Measurements from ENCODE around the gene VMP1.

VMP1 gene

DNA sequence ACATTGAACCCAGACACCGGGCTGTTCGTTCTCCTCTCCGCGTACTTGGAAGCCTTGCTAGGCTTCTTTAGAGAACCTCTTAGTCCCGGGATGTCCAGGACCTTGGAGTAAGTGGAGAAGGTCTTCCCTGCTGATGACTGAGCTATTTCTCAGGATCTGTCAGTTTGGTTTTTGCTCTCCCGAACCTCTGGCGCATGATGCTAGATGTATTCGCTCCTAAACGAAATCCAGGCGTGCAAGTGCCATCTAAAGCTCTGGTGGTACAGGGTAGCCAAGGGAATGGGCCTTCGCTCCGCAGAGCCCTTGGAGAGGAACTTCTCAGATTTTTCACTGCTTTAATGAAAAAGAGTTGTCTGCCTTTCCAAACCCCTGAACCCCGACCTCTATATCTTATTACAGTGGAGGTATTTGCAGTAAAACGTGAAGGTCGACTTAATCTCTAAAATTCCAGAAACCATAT is 547 bp downstream of the VMP1 start:
- TF ChIP-seq, protein P1, sequence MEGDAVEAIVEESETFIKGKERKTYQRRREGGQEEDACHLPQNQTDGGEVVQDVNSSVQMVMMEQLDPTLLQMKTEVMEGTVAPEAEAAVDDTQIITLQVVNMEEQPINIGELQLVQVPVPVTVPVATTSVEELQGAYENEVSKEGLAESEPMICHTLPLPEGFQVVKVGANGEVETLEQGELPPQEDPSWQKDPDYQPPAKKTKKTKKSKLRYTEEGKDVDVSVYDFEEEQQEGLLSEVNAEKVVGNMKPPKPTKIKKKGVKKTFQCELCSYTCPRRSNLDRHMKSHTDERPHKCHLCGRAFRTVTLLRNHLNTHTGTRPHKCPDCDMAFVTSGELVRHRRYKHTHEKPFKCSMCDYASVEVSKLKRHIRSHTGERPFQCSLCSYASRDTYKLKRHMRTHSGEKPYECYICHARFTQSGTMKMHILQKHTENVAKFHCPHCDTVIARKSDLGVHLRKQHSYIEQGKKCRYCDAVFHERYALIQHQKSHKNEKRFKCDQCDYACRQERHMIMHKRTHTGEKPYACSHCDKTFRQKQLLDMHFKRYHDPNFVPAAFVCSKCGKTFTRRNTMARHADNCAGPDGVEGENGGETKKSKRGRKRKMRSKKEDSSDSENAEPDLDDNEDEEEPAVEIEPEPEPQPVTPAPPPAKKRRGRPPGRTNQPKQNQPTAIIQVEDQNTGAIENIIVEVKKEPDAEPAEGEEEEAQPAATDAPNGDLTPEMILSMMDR (IDR thresholded peaks at IDR 0.05): no peak

DNA sequence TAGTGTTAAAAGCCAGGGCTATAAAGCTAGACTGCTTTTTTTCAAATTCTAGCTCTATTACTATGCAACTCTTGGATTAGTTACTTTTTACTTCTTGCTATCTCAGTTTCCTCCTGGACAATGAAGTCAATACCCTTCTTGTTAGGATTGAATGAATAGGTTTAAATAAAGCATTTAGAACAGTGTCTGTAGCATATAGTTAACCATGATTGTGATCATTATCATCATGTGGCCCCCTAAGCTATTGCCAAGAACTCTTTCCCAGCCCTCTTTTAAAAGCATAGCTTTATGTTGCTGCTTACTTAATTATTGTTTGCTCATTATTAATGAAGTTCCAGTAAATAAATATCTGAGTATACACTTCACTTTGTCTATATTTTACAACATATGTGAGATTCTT is 4.5 kb downstream of the VMP1 start:
- TF ChIP-seq, protein P1 (IDR thresholded peaks at IDR 0.05): no peak

DNA sequence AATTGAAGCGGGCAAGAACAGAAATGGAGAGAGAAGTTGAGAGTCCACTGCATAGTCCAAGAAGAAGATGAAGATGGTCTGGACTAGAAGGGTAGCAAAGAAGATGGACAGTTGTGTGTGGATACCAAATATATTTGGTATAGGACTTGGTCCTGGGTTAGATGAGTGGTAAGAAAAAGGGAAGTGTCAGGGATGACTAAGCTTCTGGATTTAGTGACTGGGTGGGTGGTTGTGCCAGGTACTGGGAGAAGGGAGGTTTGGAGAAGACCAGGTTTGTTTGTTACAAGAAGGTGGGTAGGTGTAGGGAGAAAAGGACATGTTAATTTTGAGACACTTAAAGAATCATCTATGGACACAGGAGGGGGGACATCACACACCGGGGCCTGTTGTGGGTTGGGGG is 5.4 kb downstream of the VMP1 start:
- TF ChIP-seq, protein P1 (IDR thresholded peaks at IDR 0.05): no peak

DNA sequence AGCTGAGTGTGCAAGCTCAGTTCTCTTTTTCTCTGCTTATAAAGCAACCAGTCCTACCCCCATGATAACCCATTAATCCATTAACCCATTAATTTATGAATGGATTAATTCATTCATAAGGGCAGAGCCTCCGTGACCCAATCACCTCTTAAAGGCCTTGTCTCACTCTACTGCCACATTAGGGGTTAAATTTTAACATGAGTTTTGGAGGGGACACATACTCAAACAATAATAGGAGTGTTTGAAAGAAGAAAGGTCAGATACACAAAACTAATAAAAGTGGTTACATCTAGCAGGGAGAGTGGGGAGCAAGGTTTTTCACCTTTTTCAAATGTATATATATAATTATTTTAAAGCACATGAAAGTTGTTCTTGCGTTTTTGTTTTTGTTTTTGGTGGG is 6.8 kb downstream of the VMP1 start:
- TF ChIP-seq, protein P1 (IDR thresholded peaks at IDR 0.05): no peak

DNA sequence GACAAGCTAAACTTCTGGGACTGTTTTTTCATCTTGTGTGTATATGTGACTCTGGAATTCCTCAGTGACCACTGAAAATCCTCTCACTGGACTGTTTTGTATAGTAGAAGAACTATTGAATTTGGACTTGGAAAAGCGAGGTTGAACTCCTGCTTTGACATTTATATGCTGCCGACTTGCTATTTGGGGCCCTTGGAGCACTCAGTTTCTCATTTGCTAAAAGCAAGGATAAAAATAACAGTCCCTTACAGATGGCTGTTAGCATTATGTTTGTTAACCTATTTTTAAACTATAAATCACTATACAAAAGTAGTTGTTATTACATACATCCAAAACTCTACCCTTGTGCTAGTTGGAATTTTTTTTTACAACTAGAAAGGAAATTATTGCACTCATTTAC is 9.0 kb downstream of the VMP1 start:
- TF ChIP-seq, protein P1 (IDR thresholded peaks at IDR 0.05): no peak

DNA sequence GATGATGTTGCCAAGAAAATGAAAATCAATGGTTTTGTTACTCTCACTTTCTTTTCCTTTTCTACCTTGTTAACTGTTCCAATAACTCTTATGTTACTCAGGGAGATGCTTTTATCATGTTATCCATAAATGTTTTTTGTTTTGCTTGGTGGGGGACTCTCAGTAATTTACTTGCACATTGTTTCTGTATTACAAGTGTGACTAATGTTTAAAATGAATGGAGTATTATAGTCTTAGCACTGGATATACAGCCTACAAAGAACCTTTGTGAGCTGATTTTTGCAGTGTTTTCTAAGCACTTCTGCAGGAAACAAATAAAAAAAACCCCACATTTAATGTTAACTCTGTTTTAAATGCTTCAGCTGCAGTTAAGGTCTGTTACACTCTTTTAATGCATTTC is 12.1 kb downstream of the VMP1 start:
- TF ChIP-seq, protein P1 (IDR thresholded peaks at IDR 0.05): no peak

DNA sequence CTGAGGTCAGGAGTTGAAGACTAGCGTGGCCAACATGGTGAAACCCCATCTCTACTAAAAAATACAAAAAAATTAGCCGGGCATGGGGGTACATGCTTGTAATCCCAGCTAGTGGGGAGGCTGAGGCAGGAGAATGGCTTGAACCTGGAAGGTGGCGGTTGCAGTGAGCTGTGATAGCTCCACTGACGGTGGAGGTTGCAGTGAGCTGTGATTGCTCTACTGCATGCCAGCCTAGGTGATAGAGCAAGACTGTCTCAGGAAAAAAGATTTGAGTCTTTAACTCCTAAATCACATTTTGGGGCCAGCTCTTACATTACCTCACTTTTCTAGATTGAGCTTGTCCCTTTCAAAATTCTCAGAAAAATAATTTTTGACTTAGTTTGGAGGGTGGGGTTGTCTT is 15.2 kb downstream of the VMP1 start:
- TF ChIP-seq, protein P1 (IDR thresholded peaks at IDR 0.05): no peak

DNA sequence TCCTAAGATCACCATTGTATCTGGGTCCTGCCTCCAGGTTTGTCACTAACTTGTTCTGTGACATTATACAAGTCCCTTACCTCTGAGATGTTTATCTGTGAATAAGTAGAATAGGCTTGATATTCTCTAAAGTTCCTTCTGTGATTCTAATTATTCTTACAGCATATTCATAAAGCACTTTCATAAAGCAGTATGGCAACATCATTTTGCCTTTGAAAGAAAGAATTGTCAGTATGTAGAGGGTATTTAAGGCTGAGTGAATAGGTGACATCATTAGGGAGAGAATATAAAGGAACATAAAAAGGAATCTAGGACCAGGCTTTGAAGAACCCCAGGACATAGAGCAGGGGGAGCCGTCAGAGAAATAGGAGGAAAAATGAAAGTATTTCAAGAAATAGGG is 15.6 kb downstream of the VMP1 start:
- TF ChIP-seq, protein P1 (IDR thresholded peaks at IDR 0.05): no peak

All from LNCAP (cell line).